ENCODE results near the gene TMEM59L. TPM values are rescaled to one million over a fixed set of nuclear protein-coding genes. Genes with fewer than 3 reads are reported as not detected.

TMEM59L gene
- total and polyA plus RNA-seq, 9 of the 15 experiments (the other 6 are each of a cell fraction or from before 2014, with no cell fraction given), result 0.37 TPM; not detected in 8

DNA sequence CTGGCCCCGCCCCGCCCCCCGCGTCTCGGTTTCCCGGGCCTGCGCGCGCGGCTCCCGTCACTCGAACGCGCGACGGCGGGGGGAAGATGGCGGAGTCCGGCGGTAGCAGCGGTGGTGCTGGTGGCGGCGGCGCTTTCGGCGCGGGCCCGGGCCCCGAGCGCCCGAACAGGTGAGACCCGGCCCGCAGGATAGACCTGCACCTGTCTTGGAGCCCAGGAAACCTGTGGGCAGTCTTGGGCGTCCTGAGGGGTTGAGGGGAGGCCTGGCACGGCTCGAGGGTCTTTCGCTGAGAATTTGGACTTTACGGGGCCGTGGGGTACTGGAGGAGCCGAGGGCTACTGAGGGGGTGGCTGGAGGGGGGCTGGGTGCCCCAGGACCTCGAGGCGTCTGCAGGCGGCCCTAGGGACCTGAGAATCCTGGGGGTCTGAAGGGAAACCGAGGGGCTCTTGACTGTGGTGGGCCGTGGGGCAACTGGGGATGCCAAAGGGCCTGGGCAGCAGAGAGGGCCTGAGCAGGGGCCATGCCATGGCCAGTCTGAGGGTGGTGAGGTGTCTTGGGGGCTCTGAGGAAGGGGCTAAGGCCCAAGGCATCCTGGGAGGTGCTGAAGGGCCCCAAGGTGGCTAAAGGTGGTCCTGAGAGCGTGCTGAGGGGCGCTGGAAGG is 24.4 kb downstream of the TMEM59L start, which contains the start of gene KLHL26 (continued):
- peak; percentile 80 for TF ChIP-seq RBBP5 (IDR thresholded peaks at IDR 0.05; ENCODE audit: borderline replicate concordance, insufficient read depth, low read length, poor library complexity, severe bottlenecking)
- TF ChIP-seq PRPF4 (IDR thresholded peaks at IDR 0.05; ENCODE audit: insufficient read depth, low read depth, low read length, poor library complexity, severe bottlenecking), result no peak
- TF ChIP-seq ZNF282 (CRISPR knock-in tag; IDR thresholded peaks at IDR 0.05), result no peak
- TF ChIP-seq MCM5 (IDR thresholded peaks at IDR 0.05; ENCODE audit: low read depth), result no peak
- peak; percentile 95 for TF ChIP-seq PHF20 (IDR thresholded peaks at IDR 0.05; ENCODE audit: partially characterized antibody)
- TF ChIP-seq SRSF3 (IDR thresholded peaks at IDR 0.05; ENCODE audit: insufficient read depth, low read length), result no peak
- TF ChIP-seq POLR2A (conservative IDR thresholded peaks at IDR 0.05), result peak; percentile 78
- no peak for TF ChIP-seq ZC3H11A (IDR thresholded peaks at IDR 0.05; ENCODE audit: low read depth, low read length)
- TF ChIP-seq OTX1 (CRISPR knock-in tag; IDR thresholded peaks at IDR 0.05), result no peak
- TF ChIP-seq, protein P1, sequence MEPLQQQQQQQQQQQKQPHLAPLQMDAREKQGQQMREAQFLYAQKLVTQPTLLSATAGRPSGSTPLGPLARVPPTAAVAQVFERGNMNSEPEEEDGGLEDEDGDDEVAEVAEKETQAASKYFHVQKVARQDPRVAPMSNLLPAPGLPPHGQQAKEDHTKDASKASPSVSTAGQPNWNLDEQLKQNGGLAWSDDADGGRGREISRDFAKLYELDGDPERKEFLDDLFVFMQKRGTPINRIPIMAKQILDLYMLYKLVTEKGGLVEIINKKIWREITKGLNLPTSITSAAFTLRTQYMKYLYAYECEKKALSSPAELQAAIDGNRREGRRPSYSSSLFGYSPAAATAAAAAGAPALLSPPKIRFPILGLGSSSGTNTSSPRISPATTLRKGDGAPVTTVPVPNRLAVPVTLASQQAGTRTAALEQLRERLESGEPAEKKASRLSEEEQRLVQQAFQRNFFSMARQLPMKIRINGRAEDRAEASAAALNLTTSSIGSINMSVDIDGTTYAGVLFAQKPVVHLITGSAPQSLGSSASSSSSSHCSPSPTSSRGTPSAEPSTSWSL (CRISPR knock-in tag; IDR thresholded peaks at IDR 0.05; ENCODE audit: borderline replicate concordance), result no peak
- no peak for TF ChIP-seq PTRF (tag; IDR thresholded peaks at IDR 0.05)
- TF ChIP-seq SRSF7 (optimal IDR thresholded peaks at IDR 0.05; ENCODE audit: low read depth, low read length), result no peak
- TF ChIP-seq, protein P2, sequence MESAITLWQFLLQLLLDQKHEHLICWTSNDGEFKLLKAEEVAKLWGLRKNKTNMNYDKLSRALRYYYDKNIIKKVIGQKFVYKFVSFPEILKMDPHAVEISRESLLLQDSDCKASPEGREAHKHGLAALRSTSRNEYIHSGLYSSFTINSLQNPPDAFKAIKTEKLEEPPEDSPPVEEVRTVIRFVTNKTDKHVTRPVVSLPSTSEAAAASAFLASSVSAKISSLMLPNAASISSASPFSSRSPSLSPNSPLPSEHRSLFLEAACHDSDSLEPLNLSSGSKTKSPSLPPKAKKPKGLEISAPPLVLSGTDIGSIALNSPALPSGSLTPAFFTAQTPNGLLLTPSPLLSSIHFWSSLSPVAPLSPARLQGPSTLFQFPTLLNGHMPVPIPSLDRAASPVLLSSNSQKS (CRISPR knock-in tag; IDR thresholded peaks at IDR 0.05), result no peak
- TF ChIP-seq PML (IDR thresholded peaks at IDR 0.05; ENCODE audit: low read length), result 0 out of 2 replicates have a peak, but pooled peaks have one; percentile 47
- TF ChIP-seq, protein P3, sequence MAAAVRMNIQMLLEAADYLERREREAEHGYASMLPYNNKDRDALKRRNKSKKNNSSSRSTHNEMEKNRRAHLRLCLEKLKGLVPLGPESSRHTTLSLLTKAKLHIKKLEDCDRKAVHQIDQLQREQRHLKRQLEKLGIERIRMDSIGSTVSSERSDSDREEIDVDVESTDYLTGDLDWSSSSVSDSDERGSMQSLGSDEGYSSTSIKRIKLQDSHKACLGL (CRISPR knock-in tag; IDR thresholded peaks at IDR 0.05; ENCODE audit: borderline replicate concordance, poor library complexity, severe bottlenecking), result no peak
- no peak for TF ChIP-seq MYNN (IDR thresholded peaks at IDR 0.05)
- TF ChIP-seq MYNN (CRISPR knock-in tag; IDR thresholded peaks at IDR 0.05), result no peak
- TF ChIP-seq EGR1 (conservative IDR thresholded peaks at IDR 0.05), result no peak
- TF ChIP-seq SMARCE1 (IDR thresholded peaks at IDR 0.05), result no peak
- TF ChIP-seq NR2F6 (CRISPR knock-in tag; IDR thresholded peaks at IDR 0.05), result no peak
- no peak for TF ChIP-seq NCOA1 (IDR thresholded peaks at IDR 0.05; ENCODE audit: low read depth)
- TF ChIP-seq, protein P4, sequence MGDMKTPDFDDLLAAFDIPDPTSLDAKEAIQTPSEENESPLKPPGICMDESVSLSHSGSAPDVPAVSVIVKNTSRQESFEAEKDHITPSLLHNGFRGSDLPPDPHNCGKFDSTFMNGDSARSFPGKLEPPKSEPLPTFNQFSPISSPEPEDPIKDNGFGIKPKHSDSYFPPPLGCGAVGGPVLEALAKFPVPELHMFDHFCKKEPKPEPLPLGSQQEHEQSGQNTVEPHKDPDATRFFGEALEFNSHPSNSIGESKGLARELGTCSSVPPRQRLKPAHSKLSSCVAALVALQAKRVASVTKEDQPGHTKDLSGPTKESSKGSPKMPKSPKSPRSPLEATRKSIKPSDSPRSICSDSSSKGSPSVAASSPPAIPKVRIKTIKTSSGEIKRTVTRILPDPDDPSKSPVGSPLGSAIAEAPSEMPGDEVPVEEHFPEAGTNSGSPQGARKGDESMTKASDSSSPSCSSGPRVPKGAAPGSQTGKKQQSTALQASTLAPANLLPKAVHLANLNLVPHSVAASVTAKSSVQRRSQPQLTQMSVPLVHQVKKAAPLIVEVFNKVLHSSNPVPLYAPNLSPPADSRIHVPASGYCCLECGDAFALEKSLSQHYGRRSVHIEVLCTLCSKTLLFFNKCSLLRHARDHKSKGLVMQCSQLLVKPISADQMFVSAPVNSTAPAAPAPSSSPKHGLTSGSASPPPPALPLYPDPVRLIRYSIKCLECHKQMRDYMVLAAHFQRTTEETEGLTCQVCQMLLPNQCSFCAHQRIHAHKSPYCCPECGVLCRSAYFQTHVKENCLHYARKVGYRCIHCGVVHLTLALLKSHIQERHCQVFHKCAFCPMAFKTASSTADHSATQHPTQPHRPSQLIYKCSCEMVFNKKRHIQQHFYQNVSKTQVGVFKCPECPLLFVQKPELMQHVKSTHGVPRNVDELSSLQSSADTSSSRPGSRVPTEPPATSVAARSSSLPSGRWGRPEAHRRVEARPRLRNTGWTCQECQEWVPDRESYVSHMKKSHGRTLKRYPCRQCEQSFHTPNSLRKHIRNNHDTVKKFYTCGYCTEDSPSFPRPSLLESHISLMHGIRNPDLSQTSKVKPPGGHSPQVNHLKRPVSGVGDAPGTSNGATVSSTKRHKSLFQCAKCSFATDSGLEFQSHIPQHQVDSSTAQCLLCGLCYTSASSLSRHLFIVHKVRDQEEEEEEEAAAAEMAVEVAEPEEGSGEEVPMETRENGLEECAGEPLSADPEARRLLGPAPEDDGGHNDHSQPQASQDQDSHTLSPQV (IDR thresholded peaks at IDR 0.05), result no peak
